Sciatic nerve (tissue), 2 donors: Measurements from ENCODE around the gene MMD. TPM values are rescaled to one million over a fixed set of nuclear protein-coding genes. Genes with fewer than 3 reads are reported as not detected.

Source experiments
- ATAC-seq: fragments of 200-7000 bp; cut with Tn5 transposase; one replicate; pipeline ENCODE4 v1.9.1; 2020; ENCODE audit warnings: mild to moderate bottlenecking, moderate library complexity
- DNase-seq: peaks from one replicate; pipeline ENCODE4 v3.0.0-alpha.2; 2020; ENCODE audit warnings: low spot score
- intact Hi-C: fragments of 100-400 bp; cut with DNase I; formaldehyde crosslinking; loops from one replicate; pipeline ENCODE4 v1.14.2; 2022
- total RNA-seq: library from RNA; stranded (reverse); fragmentation: NEBNext Ultra II Directional; extraction: Animal tissue kit (Norgen Biotek cat#: 25700); gene quantifications from one replicate; pipeline ENCODE4 v1.2.1, GENCODE V29; 2021
- donor health status: DM: no; HTN: no; CAD: no.
- donor health status: DM: no; HTN: no; CAD: no.

The MMD gene
- total RNA-seq, 1 donor from 2014 or later, result 13.8 TPM

- intact Hi-C loops, result no loop called here
- no peak for ATAC-seq
- no peak for DNase-seq
These were observed 43.9 kb downstream of the MMD start for GRCh38 chr17:55377671-55378275.

DNA sequence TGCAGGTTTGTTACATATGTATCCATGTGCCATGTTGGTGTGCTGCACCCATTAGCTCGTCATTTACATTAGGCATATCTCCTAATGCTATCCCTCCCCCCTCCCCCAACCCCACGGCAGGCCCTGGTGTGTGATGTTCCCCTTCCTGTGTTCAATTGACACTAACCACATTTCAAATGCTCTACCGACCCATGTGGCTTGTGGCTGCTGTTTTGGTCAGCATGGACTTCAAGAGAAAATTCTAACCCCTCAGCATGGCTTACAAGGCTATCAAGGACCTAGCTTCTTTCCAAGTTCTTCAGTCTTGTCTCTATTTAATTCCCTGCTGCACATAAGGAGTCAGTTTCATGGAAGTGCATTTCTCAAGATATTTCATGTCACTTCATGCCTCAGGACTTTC is 52.9 kb downstream of the MMD start:
- DNase-seq (no peak), ATAC-seq (no peak)
- intact Hi-C loops, result no loop called here

DNA sequence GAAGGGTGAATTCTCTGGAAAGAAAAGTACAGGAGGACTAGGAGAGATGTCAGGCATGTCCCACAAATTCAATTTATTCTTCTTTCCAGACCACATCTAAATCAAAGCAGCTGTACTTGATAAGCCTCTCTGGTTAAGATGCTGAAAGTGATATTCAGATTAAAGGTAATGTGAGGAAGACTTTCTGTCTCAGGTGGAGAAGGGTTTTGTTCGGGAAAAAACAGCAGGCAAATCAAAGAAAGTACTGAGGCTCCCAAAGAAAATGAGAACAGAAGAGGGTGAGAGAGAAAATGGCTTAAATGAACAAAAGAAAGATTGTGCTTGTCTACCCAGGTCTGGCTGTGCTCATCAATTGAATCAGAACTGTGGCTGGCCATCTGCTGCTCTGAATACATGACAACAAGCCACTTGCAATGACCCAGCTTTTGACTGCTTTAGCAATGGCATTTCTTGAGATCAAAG is 55.6 kb downstream of the MMD start:
- ATAC-seq, result no peak
- intact Hi-C loops, result no loop called here
- no peak for DNase-seq

- ATAC-seq, result no peak
- DNase-seq, result no peak
- intact Hi-C loops, result no loop called here
These were observed 58.6 kb downstream of the MMD start for GRCh38 chr17:55363033-55363432.

GRCh38 chr17:55360971-55361370 is 60.7 kb downstream of the MMD start:
- intact Hi-C loops, result no loop called here
- DNase-seq (no peak), ATAC-seq (no peak)

- DNase-seq, result peak; percentile 77
- intact Hi-C loops, result loop anchor here (10.0 kb wide), 1 partner anchor 158 kb away; the partner anchor contains the start of gene SMIM36
- peak; percentile 72 for ATAC-seq
These were observed 65.0 kb downstream of the MMD start for GRCh38 chr17:55356434-55357328.

- ATAC-seq (no peak), DNase-seq (no peak)
- intact Hi-C loops, result loop anchor here (10.0 kb wide), 1 partner anchor 160 kb away; the partner anchor contains the start of gene SMIM36
These were observed 66.7 kb downstream of the MMD start for GRCh38 chr17:55354941-55355340.

- DNase-seq, result no peak
- intact Hi-C loops, result loop anchor here (10.0 kb wide), 1 partner anchor 161 kb away; the partner anchor contains the start of gene SMIM36
- no peak for ATAC-seq
These were observed 67.6 kb downstream of the MMD start for GRCh38 chr17:55354010-55354409.

- intact Hi-C loops, result loop anchor here (10.0 kb wide), 1 partner anchor 164 kb away; the partner anchor contains the start of gene SMIM36
- DNase-seq (no peak), ATAC-seq (no peak)
These were observed 70.4 kb downstream of the MMD start for GRCh38 chr17:55351226-55351625.

- ATAC-seq, result no peak
- intact Hi-C loops, result loop anchor here (10.0 kb wide), 1 partner anchor 164 kb away; the partner anchor contains the start of gene SMIM36
- no peak for DNase-seq
These were observed 70.8 kb downstream of the MMD start for GRCh38 chr17:55350825-55351205.

- DNase-seq (peak; percentile 60), ATAC-seq (peak; percentile 78)
- intact Hi-C loops, result no loop called here
These were observed 72.8 kb downstream of the MMD start for GRCh38 chr17:55348749-55349354.

- DNase-seq (no peak), ATAC-seq (no peak)
- intact Hi-C loops, result no loop called here
These were observed 74.3 kb downstream of the MMD start for GRCh38 chr17:55347341-55347740.

GRCh38 chr17:55346658-55347057 is 75.0 kb downstream of the MMD start:
- no peak for DNase-seq
- intact Hi-C loops, result no loop called here
- ATAC-seq, result no peak

DNA sequence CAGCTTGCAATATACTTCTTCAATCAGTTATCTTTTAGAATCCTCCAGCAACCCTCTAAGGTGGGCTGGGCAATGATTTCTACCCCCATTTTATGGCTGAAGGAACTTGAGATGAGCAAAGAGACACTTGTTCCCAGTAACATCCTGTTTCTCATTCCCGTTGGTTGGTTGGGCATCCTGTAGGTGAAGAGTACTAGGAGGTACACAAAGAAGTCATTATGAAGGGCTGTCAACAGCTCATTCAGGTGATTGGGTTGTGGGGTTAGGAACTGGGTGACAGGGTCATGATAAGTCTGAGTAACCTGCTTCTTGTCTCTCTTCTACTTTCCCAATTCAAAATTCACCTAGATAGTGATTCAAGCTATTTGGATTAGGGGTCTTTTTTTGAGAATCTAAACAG is 76.5 kb downstream of the MMD start:
- ATAC-seq (no peak), DNase-seq (no peak)
- intact Hi-C loops, result no loop called here

GRCh38 chr17:55344514-55344997 is 77.1 kb downstream of the MMD start:
- no peak for ATAC-seq
- intact Hi-C loops, result no loop called here
- DNase-seq, result no peak

GRCh38 chr17:55343900-55344513 is 77.6 kb downstream of the MMD start:
- ATAC-seq (no peak), DNase-seq (no peak)
- intact Hi-C loops, result no loop called here

GRCh38 chr17:55342800-55343585 is 78.6 kb downstream of the MMD start:
- intact Hi-C loops, result no loop called here
- DNase-seq (no peak), ATAC-seq (no peak)
